ENCODE results near the gene TBC1D22A.

Gene TBC1D22A

GRCh38 chr22:46737105-46737975 is 25.1 kb upstream of the TBC1D22A start:
- DNase-seq (ENCODE audit: low spot score): peak; percentile 27

- peak; percentile 78 for DNase-seq (ENCODE audit: low spot score)
These were observed 24.3 kb upstream of the TBC1D22A start, which contains the start of gene CERK for GRCh38 chr22:46737976-46738646. Gene CERK (minus strand): TSS chr22:46738252. CDS start chr22:46738148, 104 bp downstream.

GRCh38 chr22:46738647-46739093 is 23.8 kb upstream of the TBC1D22A start:
- no peak for DNase-seq (ENCODE audit: low spot score)

GRCh38 chr22:46739094-46739870 is 23.2 kb upstream of the TBC1D22A start:
- no peak for DNase-seq (ENCODE audit: low spot score)

- no peak for DNase-seq (ENCODE audit: low spot score)
These were observed 21.3 kb upstream of the TBC1D22A start for GRCh38 chr22:46740910-46741780.

- DNase-seq (ENCODE audit: low spot score): no peak
These were observed 20.4 kb upstream of the TBC1D22A start for GRCh38 chr22:46741974-46742519.

GRCh38 chr22:46742576-46743221 is 19.8 kb upstream of the TBC1D22A start:
- no peak for DNase-seq (ENCODE audit: low spot score)

- DNase-seq (ENCODE audit: low spot score): no peak
These were observed 17.9 kb upstream of the TBC1D22A start for GRCh38 chr22:46744581-46744980.

GRCh38 chr22:46746192-46746591 is 16.3 kb upstream of the TBC1D22A start:
- no peak for DNase-seq (ENCODE audit: low spot score)

- DNase-seq (ENCODE audit: low spot score): no peak
These were observed 15.8 kb upstream of the TBC1D22A start for GRCh38 chr22:46746620-46747019.

GRCh38 chr22:46747646-46748045 is 14.8 kb upstream of the TBC1D22A start:
- DNase-seq (ENCODE audit: low spot score): no peak

- DNase-seq (ENCODE audit: low spot score): no peak
These were observed 14.1 kb upstream of the TBC1D22A start for GRCh38 chr22:46748206-46748907.

GRCh38 chr22:46748908-46749675 is 13.4 kb upstream of the TBC1D22A start:
- no peak for DNase-seq (ENCODE audit: low spot score)

- no peak for DNase-seq (ENCODE audit: low spot score)
These were observed 12.5 kb upstream of the TBC1D22A start for GRCh38 chr22:46749682-46750529.

- no peak for DNase-seq (ENCODE audit: low spot score)
These were observed 12.0 kb upstream of the TBC1D22A start for GRCh38 chr22:46750530-46750800.

GRCh38 chr22:46750863-46751443 is 11.5 kb upstream of the TBC1D22A start:
- no peak for DNase-seq (ENCODE audit: low spot score)

GRCh38 chr22:46752286-46752987 is 10.0 kb upstream of the TBC1D22A start:
- DNase-seq (ENCODE audit: low spot score): no peak

GRCh38 chr22:46752988-46753310 is 9.5 kb upstream of the TBC1D22A start:
- DNase-seq (ENCODE audit: low spot score): no peak

All from globus pallidus (tissue), 1 donor.